A204.1 (cell line): ENCODE measurements around the gene PTPRT.

Experiments used
- FAIRE-seq: peaks from 2 replicates; lab custom pipeline; 2012; peaks lifted over from hg19 to GRCh38; lab: Jason Lieb, UNC

Gene PTPRT

GRCh38 chr20:42532831-42533230 lies 656.9 kb downstream of the PTPRT start:
- FAIRE-seq = no peak

GRCh38 chr20:42531508-42531961 lies 658.2 kb downstream of the PTPRT start:
- no peak for FAIRE-seq

GRCh38 chr20:42530855-42531448 lies 658.8 kb downstream of the PTPRT start:
- FAIRE-seq = peak; percentile 9

GRCh38 chr20:42530191-42530590 lies 659.5 kb downstream of the PTPRT start:
- FAIRE-seq = no peak

GRCh38 chr20:42524058-42524457 lies 665.6 kb downstream of the PTPRT start:
- FAIRE-seq = no peak

- FAIRE-seq = no peak
Observed at GRCh38 chr20:42516692-42517091, 673.0 kb downstream of the PTPRT start.

GRCh38 chr20:42510686-42511085 lies 679.0 kb downstream of the PTPRT start:
- FAIRE-seq = no peak

- FAIRE-seq = no peak
Observed at GRCh38 chr20:42507874-42508273, 681.8 kb downstream of the PTPRT start.

GRCh38 chr20:42506397-42506796 lies 683.3 kb downstream of the PTPRT start:
- FAIRE-seq = no peak

- FAIRE-seq = no peak
Observed at GRCh38 chr20:42502591-42502990, 687.1 kb downstream of the PTPRT start.

GRCh38 chr20:42496595-42496994 lies 693.1 kb downstream of the PTPRT start:
- FAIRE-seq = no peak

GRCh38 chr20:42494290-42494689 lies 695.4 kb downstream of the PTPRT start:
- no peak for FAIRE-seq

GRCh38 chr20:42493001-42493400 lies 696.7 kb downstream of the PTPRT start:
- no peak for FAIRE-seq

- no peak for FAIRE-seq
Observed at GRCh38 chr20:42492290-42492689, 697.4 kb downstream of the PTPRT start.

GRCh38 chr20:42485556-42485955 lies 704.1 kb downstream of the PTPRT start:
- no peak for FAIRE-seq

- no peak for FAIRE-seq
Observed at GRCh38 chr20:42484790-42485375, 704.8 kb downstream of the PTPRT start.

GRCh38 chr20:42484335-42484734 lies 705.4 kb downstream of the PTPRT start:
- no peak for FAIRE-seq

GRCh38 chr20:42483730-42484303 lies 705.9 kb downstream of the PTPRT start:
- FAIRE-seq = no peak

- no peak for FAIRE-seq
Observed at GRCh38 chr20:42482808-42483207, 706.9 kb downstream of the PTPRT start.

- no peak for FAIRE-seq
Observed at GRCh38 chr20:42475773-42476172, 713.9 kb downstream of the PTPRT start.

GRCh38 chr20:42474646-42475045 lies 715.1 kb downstream of the PTPRT start:
- no peak for FAIRE-seq

- no peak for FAIRE-seq
Observed at GRCh38 chr20:42472198-42472597, 717.5 kb downstream of the PTPRT start.

GRCh38 chr20:42461965-42462593 lies 727.6 kb downstream of the PTPRT start:
- FAIRE-seq = no peak

- no peak for FAIRE-seq
Observed at GRCh38 chr20:42461291-42461690, 728.4 kb downstream of the PTPRT start.
